DND-41 (cell line): ENCODE results near the gene SCAF11.

Source experiments
- ATAC-seq: fragments of 200-7000 bp; cut with Tn5 transposase; 3 replicates; pipeline ENCODE4 v1.9.1; 2021; ENCODE audit warnings: low read depth; ENCODE audit not compliant: insufficient read depth
- DNase-seq: peaks from one replicate; pipeline ENCODE4 v3.0.0-alpha.2; 2020
- H2AFZ ChIP-seq: 2 replicates; pipeline ENCODE4 v1.6.0; 2012; ENCODE audit warnings: low read depth, low read length
- H3K27ac ChIP-seq: 2 replicates; pipeline ENCODE4 v1.5.1; 2012; ENCODE audit warnings: low read length, inconsistent platforms
- H3K27me3 ChIP-seq: fragments of 200-600 bp; sonication (generic); 2 replicates; pipeline ENCODE4 v1.6.0; 2012; ENCODE audit warnings: low read length, mild to moderate bottlenecking, inconsistent platforms; ENCODE audit not compliant: insufficient read depth, poor library complexity
- H3K36me3 ChIP-seq: 2 replicates; pipeline ENCODE4 v1.5.1; 2012; ENCODE audit warnings: low read length, inconsistent platforms; ENCODE audit not compliant: insufficient read depth
- H3K4me1 ChIP-seq: 2 replicates; pipeline ENCODE4 v1.5.1; 2012; ENCODE audit warnings: mild to moderate bottlenecking, low read length; ENCODE audit not compliant: insufficient read depth
- H3K4me2 ChIP-seq: 2 replicates; pipeline ENCODE4 v1.6.0; 2012; ENCODE audit warnings: mild to moderate bottlenecking, moderate library complexity, low read length, inconsistent platforms; ENCODE audit not compliant: insufficient read depth
- H3K4me3 ChIP-seq, 2 experiments: fragments of 200-600 bp in 1 of 2; shearing (Covaris generic) in 1 of 2; 2 replicates each; pipeline ENCODE4 v1.5.1; 2012 to 2016; ENCODE audit warnings: inconsistent platforms in 2 of 2, low read length in 2 of 2, mild to moderate bottlenecking in 2 of 2, low read depth in 1 of 2, moderate library complexity in 1 of 2
- H3K79me2 ChIP-seq: 2 replicates; pipeline ENCODE4 v1.6.0; 2012; ENCODE audit warnings: low read length, inconsistent platforms; ENCODE audit not compliant: insufficient read depth
- H3K9ac ChIP-seq: 2 replicates; pipeline ENCODE4 v1.6.0; 2012; ENCODE audit warnings: low read depth, mild to moderate bottlenecking, inconsistent platforms, low read length, moderate library complexity
- H3K9me3 ChIP-seq: 2 replicates; pipeline ENCODE4 v1.5.1; 2012; ENCODE audit warnings: low read length, moderate library complexity, mild to moderate bottlenecking, inconsistent platforms; ENCODE audit not compliant: insufficient read depth, severe bottlenecking
- H4K20me1 ChIP-seq: 2 replicates; pipeline ENCODE4 v1.6.0; 2012; ENCODE audit warnings: low read length; ENCODE audit not compliant: insufficient read depth
- EZH2 ChIP-seq: IDR thresholded peaks from 3 replicates; pipeline ENCODE4 v1.6.1; 2012; ENCODE audit warnings: borderline replicate concordance, low read depth, mild to moderate bottlenecking, moderate library complexity, low read length, inconsistent platforms; ENCODE audit not compliant: severe bottlenecking
- TF ChIP-seq, protein P1 (sequence below): IDR thresholded peaks from 2 replicates; pipeline ENCODE4 v1.5.1; 2012; ENCODE audit warnings: borderline replicate concordance, low read length, moderate library complexity, mild to moderate bottlenecking; ENCODE audit not compliant: poor library complexity, severe bottlenecking; ENCODE audit errors: extremely low read depth

The SCAF11 gene

GRCh38 chr12:45872446-45872845 is 117.9 kb downstream of the SCAF11 start:
- no peak overlapping the region for H3K9ac ChIP-seq
- no peak overlapping the region for H3K27ac ChIP-seq
- H4K20me1 ChIP-seq: no peaks in the 10 kb centered on the region; the same call in 1 of the 2 replicates
- H3K4me3 ChIP-seq: no peak overlapping the region
- no peaks in the 10 kb centered on the region for H3K9me3 ChIP-seq
- H2AFZ ChIP-seq: no peak overlapping the region
- no peak for TF ChIP-seq EZH2
- TF ChIP-seq, protein P1, sequence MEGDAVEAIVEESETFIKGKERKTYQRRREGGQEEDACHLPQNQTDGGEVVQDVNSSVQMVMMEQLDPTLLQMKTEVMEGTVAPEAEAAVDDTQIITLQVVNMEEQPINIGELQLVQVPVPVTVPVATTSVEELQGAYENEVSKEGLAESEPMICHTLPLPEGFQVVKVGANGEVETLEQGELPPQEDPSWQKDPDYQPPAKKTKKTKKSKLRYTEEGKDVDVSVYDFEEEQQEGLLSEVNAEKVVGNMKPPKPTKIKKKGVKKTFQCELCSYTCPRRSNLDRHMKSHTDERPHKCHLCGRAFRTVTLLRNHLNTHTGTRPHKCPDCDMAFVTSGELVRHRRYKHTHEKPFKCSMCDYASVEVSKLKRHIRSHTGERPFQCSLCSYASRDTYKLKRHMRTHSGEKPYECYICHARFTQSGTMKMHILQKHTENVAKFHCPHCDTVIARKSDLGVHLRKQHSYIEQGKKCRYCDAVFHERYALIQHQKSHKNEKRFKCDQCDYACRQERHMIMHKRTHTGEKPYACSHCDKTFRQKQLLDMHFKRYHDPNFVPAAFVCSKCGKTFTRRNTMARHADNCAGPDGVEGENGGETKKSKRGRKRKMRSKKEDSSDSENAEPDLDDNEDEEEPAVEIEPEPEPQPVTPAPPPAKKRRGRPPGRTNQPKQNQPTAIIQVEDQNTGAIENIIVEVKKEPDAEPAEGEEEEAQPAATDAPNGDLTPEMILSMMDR: no peak
- no peaks in the 10 kb centered on the region for H3K4me1 ChIP-seq
- DNase-seq: no peak
- ATAC-seq: no peak
- H3K27me3 ChIP-seq: no peaks in the 10 kb centered on the region
- H3K4me2 ChIP-seq: no peak overlapping the region
- peaks cover 88% of the 10 kb centered on the region for H3K36me3 ChIP-seq
- peaks cover 49% of the 10 kb centered on the region for H3K79me2 ChIP-seq
